IMR-90 (cell line): ENCODE data around the gene PPP6R1. TPM values are rescaled to one million over a fixed set of nuclear protein-coding genes. Genes with fewer than 3 reads are reported as not detected.

Experiments used
- ATAC-seq: fragments of 200-7000 bp; cut with Tn5 transposase; 2 replicates; pipeline ENCODE4 v1.9.1; 2020; ENCODE audit warnings: low read depth, mild to moderate bottlenecking, moderate library complexity
- BruUV-seq: library from RNA; stranded (reverse); fragments of 400-500 nt; replicated peaks from 2 replicates; lab custom pipeline; 2021; lab: Mats Ljungman, UMichigan
- CTCF ChIA-PET: fragments of 300-600 bp; formaldehyde crosslinking; extraction: SDS; loops from one replicate; lab custom pipeline; 2021; ENCODE audit warnings: antibody characterized with exemption; lab: Yijun Ruan, JAX
- POLR2A ChIA-PET: fragments of 300-600 bp; sonication (Branson Sonifier 250); formaldehyde crosslinking; loops from one replicate; lab custom pipeline; 2022; ENCODE audit warnings: antibody characterized with exemption; ENCODE audit not compliant: unreplicated experiment; lab: Charles Lee
- DNase-seq: peaks from one replicate; pipeline ENCODE4 v3.0.0; 2013
- H2AFZ ChIP-seq: replicated peaks from 2 replicates; pipeline ENCODE3; 2013; ENCODE audit warnings: low read length, mild to moderate bottlenecking; ENCODE audit not compliant: poor library complexity
- H2AK5ac ChIP-seq: 2 replicates; pipeline ENCODE4 v1.6.1; 2013; ENCODE audit warnings: low read depth, low read length, inconsistent platforms
- H2AK9ac ChIP-seq: replicated peaks from 2 replicates; pipeline ENCODE3; 2013; ENCODE audit warnings: mild to moderate bottlenecking, low read depth, low read length, moderate library complexity; ENCODE audit not compliant: poor library complexity
- H2BK120ac ChIP-seq: 2 replicates; pipeline ENCODE4 v1.6.1; 2013; ENCODE audit warnings: low read depth, low read length, inconsistent platforms
- H2BK15ac ChIP-seq: 3 replicates; pipeline ENCODE4 v1.6.1; 2013; ENCODE audit warnings: low read depth, low read length, inconsistent platforms
- H2BK20ac ChIP-seq: 2 replicates; pipeline ENCODE4 v1.6.1; 2013; ENCODE audit warnings: low read depth, mild to moderate bottlenecking, inconsistent platforms, low read length, moderate library complexity
- H2BK5ac ChIP-seq: 2 replicates; pipeline ENCODE4 v1.6.1; 2013; ENCODE audit warnings: mild to moderate bottlenecking, low read depth, low read length, inconsistent platforms; ENCODE audit not compliant: poor library complexity, severe bottlenecking
- H3K14ac ChIP-seq: replicated peaks from 2 replicates; pipeline ENCODE4 v1.6.1; 2013; ENCODE audit warnings: low read depth, low read length, inconsistent platforms
- H3K18ac ChIP-seq: 2 replicates; pipeline ENCODE4 v1.6.1; 2013; ENCODE audit warnings: low read depth, low read length, control low read depth
- H3K23ac ChIP-seq: 2 replicates; pipeline ENCODE4 v1.6.1; 2013; ENCODE audit warnings: low read depth, low read length, inconsistent platforms
- H3K27ac ChIP-seq: 2 replicates; pipeline ENCODE4 v1.5.1; 2013; ENCODE audit warnings: mild to moderate bottlenecking, control low read depth, low read length; ENCODE audit not compliant: insufficient read depth
- H3K27me3 ChIP-seq: 2 replicates; pipeline ENCODE4 v1.6.1; 2013; ENCODE audit warnings: low read length; ENCODE audit not compliant: control insufficient read depth, insufficient read depth
- H3K36me3 ChIP-seq: 2 replicates; pipeline ENCODE4 v1.6.1; 2013; ENCODE audit warnings: low read length, mixed read lengths; ENCODE audit not compliant: control insufficient read depth, insufficient read depth
- H3K4ac ChIP-seq: 2 replicates; pipeline ENCODE4 v1.6.1; 2013; ENCODE audit warnings: low read depth, low read length, inconsistent platforms
- H3K4me1 ChIP-seq: 2 replicates; pipeline ENCODE4 v1.6.1; 2013; ENCODE audit warnings: low read length, mixed read lengths; ENCODE audit not compliant: control insufficient read depth, insufficient read depth
- H3K4me2 ChIP-seq: 2 replicates; pipeline ENCODE4 v1.6.1; 2013; ENCODE audit warnings: low read depth, mild to moderate bottlenecking, control low read depth, low read length, moderate library complexity
- H3K4me3 ChIP-seq: 2 replicates; pipeline ENCODE4 v1.5.1; 2013; ENCODE audit warnings: low read depth, mild to moderate bottlenecking, control low read depth, low read length, moderate library complexity; ENCODE audit not compliant: insufficient read depth
- H3K56ac ChIP-seq: 2 replicates; pipeline ENCODE4 v1.6.1; 2013; ENCODE audit warnings: low read length, inconsistent platforms; ENCODE audit not compliant: insufficient read depth; ENCODE audit errors: extremely low read depth
- H3K79me1 ChIP-seq, 2 experiments: 2 replicates each; pipeline ENCODE4 v1.6.1; 2013; ENCODE audit warnings: low read length in 2 of 2, inconsistent platforms in 1 of 2, low read depth in 1 of 2
- H3K9ac ChIP-seq: 2 replicates; pipeline ENCODE4 v1.6.1; 2013; ENCODE audit warnings: low read depth, low read length, control low read depth
- H3K9me1 ChIP-seq: 2 replicates; pipeline ENCODE4 v1.6.1; 2013; ENCODE audit warnings: low read length, inconsistent platforms; ENCODE audit not compliant: insufficient read depth
- H3K9me3 ChIP-seq: 2 replicates; pipeline ENCODE4 v1.6.1; 2013; ENCODE audit warnings: low read length; ENCODE audit not compliant: control insufficient read depth, insufficient read depth
- H4K20me1 ChIP-seq: 2 replicates; pipeline ENCODE4 v1.6.1; 2013; ENCODE audit warnings: low read length, inconsistent platforms; ENCODE audit not compliant: insufficient read depth
- H4K5ac ChIP-seq: 2 replicates; pipeline ENCODE4 v1.6.1; 2013; ENCODE audit warnings: mild to moderate bottlenecking, low read depth, low read length, control low read depth
- H4K8ac ChIP-seq, 2 experiments: 2 replicates each; pipeline ENCODE4 v1.6.1; 2013; ENCODE audit warnings: low read depth in 2 of 2, low read length in 2 of 2, control low read depth in 1 of 2, inconsistent platforms in 1 of 2
- H4K91ac ChIP-seq: 2 replicates; pipeline ENCODE4 v1.6.1; 2013; ENCODE audit warnings: low read depth, low read length, inconsistent platforms; ENCODE audit not compliant: insufficient read depth
- CEBPB ChIP-seq: IDR thresholded peaks from 2 replicates; pipeline ENCODE4 v1.6.1; 2012; ENCODE audit warnings: low read depth, low read length, improper control_type of control experiment
- CTCF ChIP-seq: conservative IDR thresholded peaks from 2 replicates; pipeline ENCODE4 v1.5.1; 2012; ENCODE audit warnings: mild to moderate bottlenecking, low read depth, low read length, improper control_type of control experiment
- NFE2L2 ChIP-seq: fragments of 150-350 bp; IDR thresholded peaks from 2 replicates; pipeline ENCODE4 v1.6.1; 2016; ENCODE audit warnings: low read depth, mild to moderate bottlenecking, low read length
- RCOR1 ChIP-seq: IDR thresholded peaks from 2 replicates; pipeline ENCODE4 v1.6.1; 2012; ENCODE audit warnings: mild to moderate bottlenecking, low read length, improper control_type of control experiment; ENCODE audit not compliant: insufficient replicate concordance
- SMC3 ChIP-seq: fragments of 150-350 bp; IDR thresholded peaks from 2 replicates; pipeline ENCODE4 v1.6.1; 2016; ENCODE audit warnings: low read depth, mild to moderate bottlenecking, antibody characterized with exemption, low read length, moderate library complexity
- WGBS, 2 experiments: methylation state at CpG; one replicate each; pipeline versions ENCODE4 v1.1.5 to v1.1.7; 2013; ENCODE audit warnings: missing lambda C conversion rate in 2 of 2; ENCODE audit not compliant: insufficient read length in 1 of 2; ENCODE audit errors: extremely low coverage in 2 of 2; 5-methylcytosine and 5-hydroxymethylcytosine counted together
- dilution Hi-C: fragments of 300-500 bp; cut with HindIII; formaldehyde crosslinking; loops from one replicate; pipeline ENCODE4 v1.14.3; 2018; ENCODE audit warnings: low sequenced_read_pairs; ENCODE audit not compliant: unreplicated experiment
- in situ Hi-C: fragments of 300-500 bp; cut with MboI; formaldehyde crosslinking; loops from 3 replicates; pipeline ENCODE4 v1.14.3; 2019; ENCODE audit warnings: low sequenced_read_pairs, inconsistent platforms, mixed read lengths
- intact Hi-C: fragments of 100-400 bp; cut with micrococcal nuclease; formaldehyde crosslinking; loops from 2 replicates; pipeline ENCODE4 v1.10.0; 2022
- polyA plus RNA-seq, 3 experiments: library from polyadenylated mRNA; depleted of rRNA; stranded (reverse); fragments of >200 nt; gene quantifications; 2 replicates each; pipeline ENCODE4 v1.2.3, GENCODE V29; 2012; ENCODE audit warnings: low replicate concordance in 1 of 3
- total RNA-seq: library from RNA; depleted of rRNA; stranded (reverse); fragments of >200 nt; gene quantifications from 2 replicates; pipeline ENCODE4 v1.2.3, GENCODE V29; 2012

PPP6R1 gene
- total and polyA plus RNA-seq, 2 of the 4 experiments (the other 2 are of a cell fraction) = 19.9 to 50.2 TPM

- no peak overlapping the region for H4K5ac ChIP-seq
- WGBS, 2 experiments = 71% methylated on average over 7 of the region's 12 CpGs; no CpG with 5 or more reads in 1 of the 2 experiments
- no peak overlapping the region for H2AK5ac ChIP-seq
- H4K20me1 ChIP-seq = peaks cover 15% of the 10 kb centered on the region
- H3K36me3 ChIP-seq = peaks cover 61% of the 10 kb centered on the region
- POLR2A ChIA-PET = no interaction called here
- H3K14ac ChIP-seq = no peak overlapping the region
- H2BK20ac ChIP-seq = no peak overlapping the region
- H3K4me1 ChIP-seq = no peaks in the 10 kb centered on the region
- TF ChIP-seq SMC3 (no peak), RCOR1 (no peak), NFE2L2 (no peak), CTCF (no peak), CEBPB (no peak)
- DNase-seq (no peak), ATAC-seq (no peak)
- no peak overlapping the region for H2BK5ac ChIP-seq
- H4K8ac ChIP-seq = no peak overlapping the region
- in situ Hi-C loops = no loop called here
- H3K79me1 ChIP-seq = peaks cover 6 to 20% of the 10 kb centered on the region in 2 experiments; a peak in 3 of 4 replicates
- H3K27me3 ChIP-seq = no peaks in the 10 kb centered on the region
- no peak overlapping the region for H2BK120ac ChIP-seq
- H3K4me2 ChIP-seq = no peak overlapping the region
- peaks cover 2% of the 10 kb centered on the region for H3K9me1 ChIP-seq
- BruUV-seq = no TSS peak
- CTCF ChIA-PET = no interaction called here
- H3K9me3 ChIP-seq = no peaks in the 10 kb centered on the region
- H3K9ac ChIP-seq = no peak overlapping the region
- no peak overlapping the region for H3K18ac ChIP-seq
- no peak overlapping the region for H2AFZ ChIP-seq
- H3K23ac ChIP-seq = no peak overlapping the region
- dilution Hi-C loops = no loop called here
- H3K56ac ChIP-seq = no peak overlapping the region
- H3K4ac ChIP-seq = no peak overlapping the region
- peak overlapping the region; percentile 42 for H2AK9ac ChIP-seq
- H2BK15ac ChIP-seq = no peak overlapping the region
- H3K27ac ChIP-seq = no peak overlapping the region
- no peak overlapping the region for H4K91ac ChIP-seq
- no peak overlapping the region for H3K4me3 ChIP-seq
- intact Hi-C loops = no loop called here
Observed at GRCh38 chr19:55232286-55232602, 26.6 kb downstream of the PPP6R1 start.
